ENCODE data around the gene PARD3. TPM values are rescaled to one million over a fixed set of nuclear protein-coding genes. Genes with fewer than 3 reads are reported as not detected.

Gene PARD3
- total RNA-seq, 2 donors from 2014 or later: 59.6 to 74.6 TPM

DNA sequence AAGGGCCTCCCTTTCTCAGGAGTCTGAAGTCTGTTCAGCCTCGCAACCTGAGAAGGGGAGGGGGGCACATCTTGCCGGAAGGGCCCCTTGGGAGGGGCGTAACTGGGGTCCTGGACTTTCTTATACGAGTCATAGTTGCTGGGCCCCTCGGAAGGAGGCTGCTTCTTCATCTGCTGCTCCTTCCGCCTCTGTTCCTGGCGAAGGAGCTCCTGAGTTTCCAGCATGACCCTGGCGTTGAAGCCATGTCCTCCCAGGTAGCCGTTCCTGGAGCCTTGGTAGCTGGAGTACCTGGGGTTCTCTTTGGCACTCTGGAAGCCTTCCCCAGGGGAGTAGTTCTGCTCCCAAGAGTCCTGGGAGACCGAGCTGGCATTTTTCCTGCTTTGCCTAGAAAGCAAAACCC lies 703.9 kb downstream of the PARD3 start:
- Mint-ChIP-seq H3K9me3 (no peaks in the 10 kb centered on the region), H3K27ac (no peak overlapping the region)
- WGBS, 2 experiments (ENCODE audit: insufficient coverage in 1 of 2, insufficient read length in 1 of 2): 93 to 100% methylated on average over 2 to 10 of the region's 10 CpGs

DNA sequence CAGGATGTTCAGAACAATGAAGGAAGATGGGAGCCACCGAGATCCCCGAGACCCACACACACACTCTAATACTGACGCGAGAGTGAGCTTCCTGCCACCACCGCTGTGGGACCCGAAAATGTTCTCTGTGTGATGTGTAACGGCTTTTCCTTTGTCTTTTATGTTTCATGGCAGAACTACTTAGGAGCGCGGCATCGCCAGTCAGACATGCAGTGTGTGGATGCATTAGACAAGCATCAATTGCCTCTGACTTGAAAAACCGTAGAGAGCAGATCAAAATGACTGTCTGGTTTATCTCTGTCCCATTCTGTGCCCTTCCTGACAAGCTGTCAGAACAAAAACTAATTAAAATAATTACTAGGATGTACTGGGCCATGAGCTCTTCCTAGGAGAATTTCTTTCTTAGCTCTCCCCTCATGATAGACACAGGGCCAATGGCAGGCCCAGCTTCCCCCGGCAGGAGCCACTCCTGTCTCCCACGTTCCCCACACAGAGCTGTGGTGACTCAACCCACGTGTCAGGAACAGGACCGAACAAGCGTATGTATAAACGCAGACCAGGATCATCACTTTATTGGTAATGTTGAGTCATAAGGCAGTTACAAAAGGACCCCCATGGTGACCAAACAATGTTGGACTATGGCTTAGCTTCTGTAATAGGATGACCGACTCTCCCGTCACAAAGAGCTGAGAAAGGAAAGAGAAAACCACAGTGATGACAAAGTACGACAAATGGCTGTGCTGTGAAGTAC lies 705.0 kb downstream of the PARD3 start:
- Mint-ChIP-seq H3K4me1 (peaks cover 6% of the 10 kb centered on the region), H3K27ac (no peak overlapping the region), H3K9me3 (no peaks in the 10 kb centered on the region), H3K4me3 (no peak overlapping the region), H3K36me3 (ENCODE audit: low read depth) (peaks cover 18% of the 10 kb centered on the region), H3K27me3 (ENCODE audit: insufficient read depth) (peaks cover 4% of the 10 kb centered on the region)
- Histone ChIP-seq H3K9me3 (ENCODE audit: control insufficient read depth, low read length) (no peaks in the 10 kb centered on the region), H3K36me3 (ENCODE audit: control insufficient read depth, insufficient read depth, low read length) (peaks cover 17% of the 10 kb centered on the region), H3K27ac (ENCODE audit: low read depth, low read length) (no peak overlapping the region), H3K9ac (ENCODE audit: extremely low read depth, low read length, poor library complexity, severe bottlenecking) (no peak overlapping the region), H3K27me3 (ENCODE audit: control insufficient read depth, insufficient read depth, low read length, poor library complexity, severe bottlenecking) (no peaks in the 10 kb centered on the region), H3K4me3 (ENCODE audit: low read length) (no peak overlapping the region), H3K4me1 (ENCODE audit: control insufficient read depth, insufficient read depth, low read length) (peaks cover 5% of the 10 kb centered on the region)
- no peak for DNase-seq
- TF ChIP-seq, protein P1, sequence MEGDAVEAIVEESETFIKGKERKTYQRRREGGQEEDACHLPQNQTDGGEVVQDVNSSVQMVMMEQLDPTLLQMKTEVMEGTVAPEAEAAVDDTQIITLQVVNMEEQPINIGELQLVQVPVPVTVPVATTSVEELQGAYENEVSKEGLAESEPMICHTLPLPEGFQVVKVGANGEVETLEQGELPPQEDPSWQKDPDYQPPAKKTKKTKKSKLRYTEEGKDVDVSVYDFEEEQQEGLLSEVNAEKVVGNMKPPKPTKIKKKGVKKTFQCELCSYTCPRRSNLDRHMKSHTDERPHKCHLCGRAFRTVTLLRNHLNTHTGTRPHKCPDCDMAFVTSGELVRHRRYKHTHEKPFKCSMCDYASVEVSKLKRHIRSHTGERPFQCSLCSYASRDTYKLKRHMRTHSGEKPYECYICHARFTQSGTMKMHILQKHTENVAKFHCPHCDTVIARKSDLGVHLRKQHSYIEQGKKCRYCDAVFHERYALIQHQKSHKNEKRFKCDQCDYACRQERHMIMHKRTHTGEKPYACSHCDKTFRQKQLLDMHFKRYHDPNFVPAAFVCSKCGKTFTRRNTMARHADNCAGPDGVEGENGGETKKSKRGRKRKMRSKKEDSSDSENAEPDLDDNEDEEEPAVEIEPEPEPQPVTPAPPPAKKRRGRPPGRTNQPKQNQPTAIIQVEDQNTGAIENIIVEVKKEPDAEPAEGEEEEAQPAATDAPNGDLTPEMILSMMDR (conservative IDR thresholded peaks at IDR 0.05): no peak
- WGBS, 2 experiments (ENCODE audit: insufficient coverage in 1 of 2, insufficient read length in 1 of 2): 82 to 89% methylated on average over 17 to 20 of the region's 20 CpGs

More for the DNA sequence above, 703.9 kb downstream of the PARD3 start:
- no peak overlapping the region for H3K27ac ChIP-seq (ENCODE audit: low read depth, low read length)
- Mint-ChIP-seq H3K4me1 (peaks cover 3% of the 10 kb centered on the region), H3K27me3 (ENCODE audit: insufficient read depth) (peaks cover 4% of the 10 kb centered on the region), H3K36me3 (ENCODE audit: low read depth) (peaks cover 20% of the 10 kb centered on the region), H3K4me3 (no peak overlapping the region)
- no peak overlapping the region for H3K9ac ChIP-seq (ENCODE audit: extremely low read depth, low read length, poor library complexity, severe bottlenecking)
- no peaks in the 10 kb centered on the region for H3K9me3 ChIP-seq (ENCODE audit: control insufficient read depth, low read length)
- no peak for DNase-seq
- peaks cover 17% of the 10 kb centered on the region for H3K36me3 ChIP-seq (ENCODE audit: control insufficient read depth, insufficient read depth, low read length)
- H3K4me3 ChIP-seq (ENCODE audit: low read length): no peak overlapping the region
- no peaks in the 10 kb centered on the region for H3K27me3 ChIP-seq (ENCODE audit: control insufficient read depth, insufficient read depth, low read length, poor library complexity, severe bottlenecking)
- no peaks in the 10 kb centered on the region for H3K4me1 ChIP-seq (ENCODE audit: control insufficient read depth, insufficient read depth, low read length)
- TF ChIP-seq, protein P1 (conservative IDR thresholded peaks at IDR 0.05): no peak

DNA sequence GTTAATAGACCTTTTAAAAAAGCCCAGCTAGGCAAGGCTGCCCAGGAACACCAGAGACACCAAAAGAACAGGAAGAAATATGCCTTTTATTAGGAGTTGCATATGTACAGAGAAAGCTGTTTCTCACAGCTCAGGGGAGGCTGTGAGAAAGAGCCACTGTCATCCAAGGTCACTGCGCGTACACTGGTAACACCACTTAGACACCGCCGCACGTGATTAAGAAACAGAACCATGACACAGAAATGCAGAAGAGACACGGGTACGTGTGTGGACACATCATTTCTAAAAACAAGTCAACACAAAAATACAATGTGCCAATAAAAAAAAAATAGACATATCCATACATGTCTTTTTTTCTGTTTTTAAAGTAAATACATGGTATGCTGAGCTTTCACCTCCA lies 705.6 kb downstream of the PARD3 start:
- H3K27me3 ChIP-seq (ENCODE audit: control insufficient read depth, insufficient read depth, low read length, poor library complexity, severe bottlenecking): no peaks in the 10 kb centered on the region
- no peak overlapping the region for H3K27ac ChIP-seq (ENCODE audit: low read depth, low read length)
- peaks cover 4% of the 10 kb centered on the region for H3K27me3 Mint-ChIP-seq (ENCODE audit: insufficient read depth)
- no peak overlapping the region for H3K4me3 ChIP-seq (ENCODE audit: low read length)
- H3K9me3 ChIP-seq (ENCODE audit: control insufficient read depth, low read length): no peaks in the 10 kb centered on the region
- no peak overlapping the region for H3K4me3 Mint-ChIP-seq
- 94 to 99% methylated on average over 7 of the region's 7 CpGs for WGBS, 2 experiments (ENCODE audit: insufficient coverage in 1 of 2, insufficient read length in 1 of 2)
- TF ChIP-seq, protein P1 (conservative IDR thresholded peaks at IDR 0.05): no peak
- H3K36me3 Mint-ChIP-seq (ENCODE audit: low read depth): peaks cover 18% of the 10 kb centered on the region
- H3K27ac Mint-ChIP-seq: no peak overlapping the region
- H3K4me1 ChIP-seq (ENCODE audit: control insufficient read depth, insufficient read depth, low read length): peaks cover 7% of the 10 kb centered on the region
- peaks cover 13% of the 10 kb centered on the region for H3K4me1 Mint-ChIP-seq
- H3K36me3 ChIP-seq (ENCODE audit: control insufficient read depth, insufficient read depth, low read length): peaks cover 17% of the 10 kb centered on the region
- DNase-seq: no peak
- H3K9me3 Mint-ChIP-seq: no peaks in the 10 kb centered on the region
- no peak overlapping the region for H3K9ac ChIP-seq (ENCODE audit: extremely low read depth, low read length, poor library complexity, severe bottlenecking)

Data from endodermal cell (in vitro differentiated cells).